HG03571 (cell line): ENCODE results near the gene OR51F2.
"Not testable (repeated sequence)": the region's sequence is repeated elsewhere in the genome, so short reads cannot be mapped to it uniquely, and the experiment has no call there.

Experiments used
- ATAC-seq: cut with Tn5 transposase; IDR thresholded peaks from one replicate; pipeline ENCODE4 v1.9.1; 2021; ENCODE audit not compliant: unreplicated experiment

Gene OR51F2

GRCh38 chr11:4821021-4821420 lies at the start of gene OR51F2:
TSS of gene OR51F2 (plus strand) at chr11:4821321. CDS start at chr11:4821422, 101 bp downstream.
- no peak for ATAC-seq

GRCh38 chr11:4782454-4782853 lies 38.7 kb upstream of the OR51F2 start:
- no peak for ATAC-seq

- ATAC-seq: no peak
Measured at GRCh38 chr11:4797206-4797605, 23.9 kb upstream of the OR51F2 start.

DNA sequence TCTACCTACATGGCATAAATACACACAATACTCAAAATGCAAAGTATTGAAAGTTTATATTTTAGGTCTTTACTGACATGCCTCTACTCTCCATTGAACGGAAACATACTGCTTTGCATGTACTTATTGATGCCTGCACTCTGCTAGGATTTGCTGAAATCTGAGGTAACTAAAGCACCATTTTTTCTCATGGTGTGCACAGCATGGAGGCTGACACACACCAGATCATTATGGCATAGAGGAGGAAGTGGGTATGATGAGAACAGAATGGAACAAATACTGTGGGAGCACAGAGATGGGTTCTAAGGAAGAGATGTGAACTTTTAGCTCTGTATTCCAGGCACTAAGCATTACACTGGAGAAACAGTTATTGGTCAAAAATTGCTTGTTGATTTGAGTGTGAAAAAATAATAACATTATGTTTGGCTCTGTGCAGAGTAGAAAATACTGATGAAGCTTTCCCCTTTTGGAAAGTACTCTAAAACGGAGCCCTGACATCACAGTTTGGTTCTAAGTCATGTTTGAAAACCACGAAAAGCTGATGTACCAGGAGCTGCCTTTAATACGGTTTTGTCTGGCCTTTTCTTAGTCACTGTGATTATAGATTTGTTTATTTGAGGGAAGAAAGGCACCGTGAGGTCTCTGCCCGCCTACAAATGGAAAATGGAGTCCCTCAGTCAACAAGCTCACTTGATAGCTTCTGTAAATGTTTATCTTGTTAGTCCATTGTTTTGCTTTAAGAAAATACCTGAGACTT lies 22.5 kb upstream of the OR51F2 start:
- no peak for ATAC-seq

DNA sequence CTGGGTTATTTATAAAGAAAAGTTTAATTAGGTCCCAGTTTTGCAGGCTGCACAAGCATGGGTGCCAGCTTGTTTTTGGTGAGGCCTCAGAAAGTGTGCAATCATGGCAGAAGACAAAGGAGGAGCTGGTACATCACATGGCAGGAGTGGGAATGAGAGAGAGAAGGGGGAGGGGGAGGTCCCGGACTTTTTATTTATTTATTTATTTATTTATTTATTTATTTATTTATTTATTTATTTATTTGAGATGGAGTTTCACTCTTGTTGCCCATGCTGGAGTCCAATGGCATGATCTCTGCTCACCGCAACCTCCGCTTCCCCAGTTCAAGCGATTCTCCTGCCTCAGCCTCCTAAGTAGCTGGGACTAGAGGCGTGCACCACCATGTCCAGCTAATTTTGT lies 19.8 kb upstream of the OR51F2 start:
- not testable (repeated sequence) for ATAC-seq

- ATAC-seq: no peak
Measured at GRCh38 chr11:4804280-4804679, 16.8 kb upstream of the OR51F2 start, which contains the start of gene OR52R1. TSS of gene OR52R1 (minus strand) at chr11:4804380. CDS start at chr11:4804380, 0 bp downstream.

DNA sequence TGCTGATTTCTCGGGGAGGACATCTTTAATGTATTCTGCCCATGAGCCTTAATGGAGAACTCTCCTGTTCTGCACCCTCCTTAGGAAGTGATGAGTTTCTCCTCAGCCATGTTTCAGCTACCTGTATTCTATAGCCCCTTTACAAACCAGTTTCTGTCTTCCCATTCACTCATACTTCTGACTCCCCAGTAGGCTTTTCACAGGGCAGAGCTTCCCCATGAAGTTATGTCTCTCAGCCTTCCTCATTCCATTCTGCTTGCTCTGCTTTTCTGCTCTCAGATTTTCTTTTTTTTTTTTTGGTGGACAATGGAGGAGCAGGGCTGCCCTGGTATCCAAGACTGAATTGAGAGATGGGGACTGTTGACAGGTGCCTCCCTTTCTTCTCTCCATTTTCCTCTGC lies 12.6 kb upstream of the OR51F2 start:
- no peak for ATAC-seq

DNA sequence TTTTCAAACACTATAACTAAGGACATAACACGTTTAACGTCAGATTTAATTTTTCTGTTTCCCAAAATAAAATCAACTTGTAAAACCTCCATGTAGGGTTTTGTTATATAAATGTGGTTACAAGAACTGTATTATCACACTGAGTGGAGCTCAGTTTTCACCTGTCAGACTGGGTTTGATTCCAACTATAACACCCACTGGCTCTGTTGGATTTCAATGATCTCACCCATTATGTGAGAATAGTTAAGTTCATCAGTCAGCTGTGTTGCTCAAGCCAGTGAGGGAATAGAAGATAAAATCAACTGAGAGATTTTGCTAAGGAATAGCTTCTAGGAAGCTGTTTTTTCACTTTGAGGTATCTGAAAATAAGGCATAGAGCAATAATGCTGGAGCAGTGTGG lies 11.9 kb upstream of the OR51F2 start:
- no peak for ATAC-seq

GRCh38 chr11:4825132-4825531 lies 4.0 kb downstream of the OR51F2 start:
- ATAC-seq: no peak

- ATAC-seq: no peak
Measured at GRCh38 chr11:4826425-4826824, 5.3 kb downstream of the OR51F2 start.

GRCh38 chr11:4830346-4830745 lies 9.2 kb downstream of the OR51F2 start:
- ATAC-seq: no peak

DNA sequence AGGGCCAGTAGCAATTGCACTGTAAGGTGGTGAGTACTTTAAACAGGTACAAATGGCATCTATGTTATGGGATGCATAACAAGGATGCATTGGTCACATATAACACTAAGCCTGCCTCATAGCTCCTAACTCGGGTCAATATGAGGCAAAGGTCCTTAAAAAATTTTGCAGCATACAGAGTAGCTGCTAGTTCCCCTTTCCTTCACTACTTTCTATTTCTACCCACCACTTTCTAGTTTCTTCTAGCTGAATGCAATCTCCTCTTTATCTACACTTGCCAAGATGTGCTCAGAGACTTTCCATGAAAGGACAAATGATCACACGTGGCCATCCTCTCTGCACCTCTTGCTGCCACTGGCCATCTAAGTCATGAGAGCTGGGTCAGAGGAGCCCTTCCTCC lies 9.8 kb downstream of the OR51F2 start:
- ATAC-seq: no peak

DNA sequence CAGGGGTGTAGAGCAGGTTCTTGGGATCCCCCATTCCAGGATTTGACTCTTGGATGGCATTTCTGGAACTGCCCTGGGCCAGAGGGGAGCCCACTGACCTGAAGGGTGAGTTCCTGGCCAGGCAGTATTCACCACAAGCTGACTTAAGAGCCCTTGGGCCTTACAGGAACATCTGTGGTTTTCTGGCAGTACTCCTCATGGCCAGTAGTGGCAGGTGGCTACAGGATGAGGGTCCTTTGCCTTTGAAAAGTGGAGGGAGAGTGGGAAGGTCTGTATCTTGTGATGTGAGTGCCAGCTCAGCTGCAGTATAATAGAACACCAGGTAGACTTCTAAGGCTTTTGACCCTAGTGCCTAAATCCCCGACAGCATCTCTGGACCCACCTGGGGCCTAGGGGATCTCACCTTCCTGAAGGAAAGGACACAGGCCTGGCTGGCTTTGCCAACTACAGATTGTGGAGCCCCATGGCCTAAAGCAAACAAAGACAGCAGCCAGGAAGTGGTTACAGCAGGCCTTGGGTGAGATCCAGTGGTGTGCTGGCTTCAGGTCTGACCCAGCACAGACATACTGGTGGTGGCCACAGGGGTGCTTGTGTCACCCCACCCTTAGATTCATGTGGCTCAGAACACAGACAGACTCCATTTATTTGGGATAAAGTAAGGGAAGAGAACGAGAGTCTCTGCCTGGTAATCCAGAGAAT lies 18.9 kb downstream of the OR51F2 start:
- ATAC-seq: no peak

DNA sequence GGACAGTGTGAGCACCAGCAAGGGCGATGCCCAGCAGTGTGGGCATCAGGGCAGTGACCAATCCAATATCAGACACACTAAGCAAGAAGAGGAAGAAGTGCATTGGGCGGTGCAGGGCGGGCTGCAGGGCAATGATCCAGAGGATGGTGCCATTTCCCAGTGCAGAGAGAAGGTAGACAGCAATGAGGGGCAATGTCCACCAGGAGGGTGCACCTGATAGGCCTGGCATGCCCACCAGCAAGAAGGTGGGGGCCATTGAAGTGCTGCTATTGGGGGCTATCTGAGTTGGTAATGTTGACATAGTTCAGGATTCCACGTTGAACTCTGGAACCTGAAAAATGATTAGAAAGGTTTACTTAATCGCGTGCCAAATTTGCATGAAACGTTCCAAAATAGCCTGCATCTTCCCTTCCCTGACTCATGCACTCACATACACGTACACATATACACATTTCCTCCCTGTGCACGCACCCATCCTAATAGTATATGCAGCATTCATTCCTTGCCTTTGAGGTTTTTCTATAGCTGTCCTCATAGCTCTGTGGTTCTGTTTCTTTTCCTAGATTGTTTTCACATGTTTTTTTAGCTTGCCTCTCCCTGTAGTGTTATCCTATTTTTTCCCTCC lies 27.9 kb downstream of the OR51F2 start, which contains the start of gene OR51S1:
Gene OR51S1, minus strand, starts transcription at position 301 of the 625 bp plus-strand sequence. Its CDS starts 0 bp downstream, at position 301.
- no peak for ATAC-seq

- ATAC-seq: no peak
Measured at GRCh38 chr11:4851033-4851432, 29.9 kb downstream of the OR51F2 start.

DNA sequence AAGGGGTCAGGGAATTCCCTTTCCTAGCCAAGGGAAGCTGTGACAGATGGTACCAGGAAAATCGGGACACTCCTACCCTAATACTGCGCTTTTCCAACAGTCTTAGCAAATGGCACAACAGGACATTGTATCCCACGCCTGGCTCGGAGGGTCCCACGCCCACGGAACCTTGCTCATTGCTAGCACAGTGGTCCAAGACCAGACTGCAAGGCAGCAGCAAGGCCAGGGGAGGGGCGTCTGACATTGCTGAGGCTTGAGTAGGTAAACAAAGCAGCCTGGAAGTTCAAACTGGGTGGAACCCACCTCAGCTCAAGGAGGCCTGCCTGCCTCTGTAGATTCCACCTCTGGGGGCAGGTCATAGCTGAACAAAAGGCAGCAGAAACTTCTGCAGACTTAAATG lies 33.2 kb downstream of the OR51F2 start:
- ATAC-seq: not testable (repeated sequence)

- no peak for ATAC-seq
Measured at GRCh38 chr11:4862447-4863236, 41.5 kb downstream of the OR51F2 start.

DNA sequence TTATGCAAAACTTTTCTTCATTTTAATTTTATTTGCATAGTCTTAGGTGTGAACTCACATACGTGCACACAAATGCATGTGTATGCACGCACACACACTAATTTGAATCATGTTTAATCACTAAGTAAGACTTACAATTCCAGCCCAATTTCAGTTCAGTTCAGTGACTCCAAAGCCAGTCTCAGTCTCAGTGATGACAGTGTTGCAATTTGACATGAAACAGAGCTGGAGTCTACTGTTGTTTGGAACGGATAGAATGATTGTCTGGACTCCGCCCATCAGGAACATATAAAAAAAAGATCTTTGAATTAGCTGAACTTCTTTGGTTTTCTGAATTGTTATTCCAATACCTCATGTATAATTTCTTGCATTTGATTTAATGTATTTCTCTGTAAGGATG lies 42.8 kb downstream of the OR51F2 start:
- no peak for ATAC-seq

DNA sequence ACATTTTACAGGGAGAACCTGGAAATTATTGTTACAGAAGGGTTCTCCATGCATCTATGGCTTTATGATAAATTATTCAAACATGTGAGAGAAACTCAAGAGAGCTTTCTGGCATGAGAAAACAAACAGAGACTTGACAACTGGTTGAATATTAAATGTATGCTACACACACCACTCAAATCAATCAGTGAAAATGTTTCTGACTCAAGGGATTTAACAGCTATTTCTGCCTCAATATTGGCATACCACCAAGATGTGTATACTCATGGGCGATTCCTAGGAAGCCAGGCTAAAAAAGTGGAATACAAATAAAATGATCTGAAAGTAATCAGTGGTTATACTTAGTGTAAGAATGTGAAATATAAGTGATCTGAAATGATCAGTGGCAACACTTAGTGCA lies 44.7 kb downstream of the OR51F2 start:
- ATAC-seq: no peak
